Neural progenitor cell (in vitro differentiated cells): ENCODE measurements around the gene ZSWIM5. TPM values are rescaled to one million over a fixed set of nuclear protein-coding genes. Genes with fewer than 3 reads are reported as not detected.

Experiments
- DNase-seq: peaks from one replicate; pipeline ENCODE4 v3.0.0-alpha.2; 2016; ENCODE audit warnings: low spot score
- H2AFZ ChIP-seq: fragments of 200-600 bp; sonication (generic); replicated peaks from 2 replicates; pipeline ENCODE4 v1.6.1; 2016; ENCODE audit warnings: antibody characterized with exemption
- H3F3A ChIP-seq: fragments of 200-600 bp; sonication (generic); 2 replicates; pipeline ENCODE4 v1.6.1; 2016; ENCODE audit warnings: antibody characterized with exemption, low read depth
- H3K27ac ChIP-seq: fragments of 200-600 bp; sonication (generic); 2 replicates; pipeline ENCODE4 v1.5.1; 2016; ENCODE audit warnings: mild to moderate bottlenecking
- H3K27me3 ChIP-seq: fragments of 200-600 bp; sonication (generic); 2 replicates; pipeline ENCODE4 v1.6.1; 2016; ENCODE audit warnings: mild to moderate bottlenecking, moderate library complexity
- H3K36me3 ChIP-seq: fragments of 200-600 bp; sonication (generic); 2 replicates; pipeline ENCODE4 v1.5.1; 2016
- H3K4me1 ChIP-seq: fragments of 200-600 bp; sonication (generic); 2 replicates; pipeline ENCODE4 v1.6.1; 2016; ENCODE audit warnings: mixed run types
- H3K4me2 ChIP-seq: fragments of 200-600 bp; sonication (generic); 2 replicates; pipeline ENCODE4 v1.6.1; 2016
- H3K4me3 ChIP-seq: fragments of 200-600 bp; sonication (generic); 2 replicates; pipeline ENCODE4 v1.5.1; 2016
- H3K79me2 ChIP-seq: fragments of 200-600 bp; sonication (generic); 2 replicates; pipeline ENCODE4 v1.6.1; 2016; ENCODE audit warnings: low read depth
- H3K9ac ChIP-seq: fragments of 200-600 bp; sonication (generic); 2 replicates; pipeline ENCODE4 v1.6.1; 2016
- H3K9me3 ChIP-seq: fragments of 200-600 bp; sonication (generic); 2 replicates; pipeline ENCODE4 v1.5.1; 2016; ENCODE audit warnings: low read depth
- H4K20me1 ChIP-seq: fragments of 200-600 bp; sonication (generic); 2 replicates; pipeline ENCODE4 v1.6.1; 2016; ENCODE audit warnings: low read depth
- H3K27ac Mint-ChIP-seq: 3 replicates; pipeline ENCODE4 v1.8.0; 2021; ENCODE audit warnings: mixed read lengths
- H3K27me3 Mint-ChIP-seq: 2 replicates; pipeline ENCODE4 v1.8.0; 2022; ENCODE audit warnings: low read depth, mild to moderate bottlenecking, inconsistent platforms, moderate library complexity, mixed read lengths; ENCODE audit not compliant: insufficient read depth
- H3K36me3 Mint-ChIP-seq: 3 replicates; pipeline ENCODE4 v1.8.0; 2021; ENCODE audit warnings: mixed read lengths
- H3K4me1 Mint-ChIP-seq: 3 replicates; pipeline ENCODE4 v1.8.0; 2021; ENCODE audit warnings: mixed read lengths
- H3K4me3 Mint-ChIP-seq: 3 replicates; pipeline ENCODE4 v1.8.0; 2021; ENCODE audit warnings: mild to moderate bottlenecking, moderate library complexity, mixed read lengths
- H3K9me3 Mint-ChIP-seq: 3 replicates; pipeline ENCODE4 v1.8.0; 2020; ENCODE audit warnings: mixed read lengths
- CTCF ChIP-seq: fragments of 200-600 bp; sonication (generic); IDR thresholded peaks from 2 replicates; pipeline ENCODE4 v1.5.1; 2017; ENCODE audit warnings: antibody characterized with exemption, mild to moderate bottlenecking
- EZH2 ChIP-seq: fragments of 200-600 bp; sonication (generic); IDR thresholded peaks from 2 replicates; pipeline ENCODE4 v1.6.1; 2017; ENCODE audit warnings: antibody characterized with exemption, mild to moderate bottlenecking, moderate library complexity
- EZH2phosphoT487 ChIP-seq: fragments of 200-600 bp; sonication (generic); IDR thresholded peaks from 2 replicates; pipeline ENCODE4 v1.6.1; 2017; ENCODE audit warnings: antibody characterized with exemption
- total RNA-seq: library from RNA; depleted of rRNA; stranded (reverse); fragments of >200 nt; gene quantifications from 2 replicates; pipeline ENCODE4 v1.2.3, GENCODE V29; 2015; ENCODE audit warnings: low replicate concordance

Gene ZSWIM5
- total RNA-seq, 1 donor from 2014 or later, result 5.8 TPM

DNA sequence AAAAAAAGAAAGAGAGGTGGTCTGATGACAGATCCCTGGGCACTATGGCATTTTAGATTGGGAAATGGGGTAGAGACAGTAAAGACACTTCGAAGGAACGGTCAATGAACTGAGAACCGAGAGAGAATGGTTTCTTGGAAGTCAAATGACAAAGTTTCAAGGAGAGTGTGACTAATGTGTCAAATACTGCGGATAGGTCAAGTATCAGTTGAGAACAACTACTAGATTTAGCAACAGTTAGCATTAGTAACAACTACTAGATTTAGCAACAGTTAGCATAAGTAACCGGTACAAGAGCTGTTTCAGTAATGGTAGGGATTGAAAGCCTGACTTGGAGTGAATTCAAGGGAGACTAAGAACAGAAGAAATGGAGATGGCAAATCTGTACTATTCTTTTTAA, 159.4 kb downstream of the ZSWIM5 start:
- H3K36me3 ChIP-seq, result no peaks in the 10 kb centered on the region
- no peak overlapping the region for H3K27ac ChIP-seq
- H4K20me1 ChIP-seq, result no peaks in the 10 kb centered on the region
- H3K4me2 ChIP-seq, result no peak overlapping the region
- DNase-seq, result no peak
- H3K27ac Mint-ChIP-seq, result no peak overlapping the region
- H3K9ac ChIP-seq, result no peak overlapping the region
- no peaks in the 10 kb centered on the region for H3K36me3 Mint-ChIP-seq
- H3F3A ChIP-seq, result no peaks in the 10 kb centered on the region
- H3K4me3 ChIP-seq, result no peak overlapping the region
- no peaks in the 10 kb centered on the region for H3K27me3 Mint-ChIP-seq
- H3K9me3 ChIP-seq, result no peaks in the 10 kb centered on the region
- no peaks in the 10 kb centered on the region for H3K4me1 ChIP-seq
- H3K4me1 Mint-ChIP-seq, result no peaks in the 10 kb centered on the region
- H3K27me3 ChIP-seq, result no peaks in the 10 kb centered on the region
- no peaks in the 10 kb centered on the region for H3K79me2 ChIP-seq
- H3K9me3 Mint-ChIP-seq, result no peaks in the 10 kb centered on the region
- H3K4me3 Mint-ChIP-seq, result no peak overlapping the region
- TF ChIP-seq CTCF (no peak), EZH2phosphoT487 (no peak), EZH2 (no peak)
- H2AFZ ChIP-seq, result no peak overlapping the region

DNA sequence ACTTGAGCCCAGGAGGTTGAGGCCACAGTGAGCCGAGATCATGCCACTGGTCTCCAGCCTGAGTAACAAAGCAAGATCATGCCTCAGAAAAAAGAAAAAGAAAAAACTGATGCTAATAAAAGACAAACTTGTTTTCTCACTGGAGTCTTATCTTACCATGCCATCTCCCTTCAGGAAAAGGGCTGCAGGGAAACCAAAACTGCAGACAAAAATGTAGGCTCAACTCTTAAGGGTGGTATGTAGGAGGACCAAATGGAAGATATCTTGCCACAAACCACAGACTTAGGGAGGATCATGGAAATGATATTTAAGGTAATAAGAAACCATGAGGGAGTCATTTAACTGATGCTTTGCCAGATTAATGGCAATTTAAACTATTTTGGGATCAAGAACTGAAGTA, 161.5 kb downstream of the ZSWIM5 start:
- no peaks in the 10 kb centered on the region for H3K36me3 ChIP-seq
- no peaks in the 10 kb centered on the region for H3K9me3 Mint-ChIP-seq
- H3K79me2 ChIP-seq, result no peaks in the 10 kb centered on the region
- no peak overlapping the region for H2AFZ ChIP-seq
- H3K4me1 Mint-ChIP-seq, result no peaks in the 10 kb centered on the region
- no peak overlapping the region for H3K4me3 ChIP-seq
- no peaks in the 10 kb centered on the region for H3K27me3 ChIP-seq
- DNase-seq, result no peak
- H3K27ac Mint-ChIP-seq, result no peak overlapping the region
- no peaks in the 10 kb centered on the region for H3K36me3 Mint-ChIP-seq
- TF ChIP-seq EZH2phosphoT487 (no peak), EZH2 (no peak), CTCF (no peak)
- no peaks in the 10 kb centered on the region for H3F3A ChIP-seq
- H3K27me3 Mint-ChIP-seq, result no peaks in the 10 kb centered on the region
- no peak overlapping the region for H3K4me3 Mint-ChIP-seq
- H3K4me1 ChIP-seq, result no peaks in the 10 kb centered on the region
- no peak overlapping the region for H3K4me2 ChIP-seq
- H4K20me1 ChIP-seq, result no peaks in the 10 kb centered on the region
- H3K27ac ChIP-seq, result no peak overlapping the region
- no peaks in the 10 kb centered on the region for H3K9me3 ChIP-seq
- no peak overlapping the region for H3K9ac ChIP-seq

- no peak for DNase-seq
- Histone ChIP-seq H3K9me3 (no peaks in the 10 kb centered on the region), H3F3A (no peaks in the 10 kb centered on the region), H3K27me3 (no peaks in the 10 kb centered on the region), H3K4me3 (no peak overlapping the region), H3K4me1 (no peaks in the 10 kb centered on the region), H3K9ac (no peak overlapping the region), H3K27ac (no peak overlapping the region), H3K36me3 (no peaks in the 10 kb centered on the region), H3K79me2 (no peaks in the 10 kb centered on the region), H2AFZ (no peak overlapping the region), H4K20me1 (no peaks in the 10 kb centered on the region), H3K4me2 (no peak overlapping the region)
- no peaks in the 10 kb centered on the region for H3K27me3 Mint-ChIP-seq
- no peaks in the 10 kb centered on the region for H3K4me1 Mint-ChIP-seq
- H3K9me3 Mint-ChIP-seq, result no peaks in the 10 kb centered on the region
- no peak overlapping the region for H3K4me3 Mint-ChIP-seq
- H3K27ac Mint-ChIP-seq, result no peak overlapping the region
- TF ChIP-seq CTCF (no peak), EZH2 (no peak), EZH2phosphoT487 (no peak)
- H3K36me3 Mint-ChIP-seq, result peaks cover 3% of the 10 kb centered on the region
Observed at GRCh38 chr1:45043094-45043493, 163.3 kb downstream of the ZSWIM5 start.

DNA sequence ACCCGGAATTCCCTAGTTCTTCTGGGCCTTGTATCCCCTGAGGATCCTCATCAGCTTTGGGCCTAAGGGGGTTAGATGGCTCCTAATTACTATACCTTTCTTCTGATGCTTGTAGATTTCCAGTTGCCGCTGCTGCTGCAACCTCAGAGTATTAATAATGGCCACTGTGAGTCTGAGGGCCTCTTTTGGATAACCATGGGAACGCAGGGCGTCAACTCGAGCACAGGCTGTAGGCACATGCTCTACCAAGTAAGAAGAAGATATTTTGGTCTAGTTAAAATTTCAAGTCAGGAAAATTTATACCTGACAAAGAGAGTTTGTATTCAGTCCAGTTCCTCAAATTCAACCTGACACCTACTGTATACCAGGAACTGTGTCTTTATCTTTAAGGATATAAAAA, 166.1 kb downstream of the ZSWIM5 start:
- Mint-ChIP-seq H3K27me3 (no peaks in the 10 kb centered on the region), H3K4me1 (no peaks in the 10 kb centered on the region), H3K9me3 (no peaks in the 10 kb centered on the region), H3K36me3 (peaks cover 7% of the 10 kb centered on the region), H3K4me3 (no peak overlapping the region), H3K27ac (no peak overlapping the region)
- DNase-seq, result no peak
- Histone ChIP-seq H3K79me2 (no peaks in the 10 kb centered on the region), H3K4me2 (no peak overlapping the region), H3K9ac (no peak overlapping the region), H3K4me1 (no peaks in the 10 kb centered on the region), H3K27ac (no peak overlapping the region), H3K4me3 (no peak overlapping the region), H4K20me1 (no peaks in the 10 kb centered on the region), H2AFZ (no peak overlapping the region), H3K9me3 (no peaks in the 10 kb centered on the region), H3K36me3 (no peaks in the 10 kb centered on the region), H3F3A (no peaks in the 10 kb centered on the region), H3K27me3 (no peaks in the 10 kb centered on the region)
- TF ChIP-seq EZH2, result no peak
- no peak for TF ChIP-seq EZH2phosphoT487
- TF ChIP-seq CTCF, result no peak
